Measurements from ENCODE around the gene CREBL2. TPM values are rescaled to one million over a fixed set of nuclear protein-coding genes. Genes with fewer than 3 reads are reported as not detected.
A peak's percentile ranks its signal among the peaks of the same experiment; 100 is the strongest.
"Not testable (repeated sequence)": the region's sequence is repeated elsewhere in the genome, so short reads cannot be mapped to it uniquely, and the experiment has no call there.

CREBL2 gene
- total RNA-seq, 1 donor from 2014 or later: 26.9 TPM

DNA sequence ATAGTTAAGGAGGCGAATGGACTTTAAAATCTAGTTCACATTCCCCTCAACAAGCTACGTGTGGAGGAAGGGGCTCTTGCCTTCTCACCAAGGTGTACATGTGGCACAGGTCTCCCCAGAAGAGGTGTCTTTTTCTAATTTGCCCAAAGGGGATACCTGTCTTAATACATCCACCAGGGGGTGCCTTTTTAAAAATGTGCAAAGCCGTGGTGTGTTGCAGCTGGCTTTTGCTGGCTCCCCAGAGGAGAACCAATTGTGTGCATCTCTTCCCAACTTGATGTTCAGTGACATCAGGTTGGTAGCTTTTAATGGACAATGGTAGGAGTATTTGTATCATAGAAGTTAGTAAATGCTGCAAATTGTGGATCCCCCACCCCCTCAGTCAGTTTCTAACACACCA, 33.8 kb downstream of the CREBL2 start:
- TF ChIP-seq, protein P1, sequence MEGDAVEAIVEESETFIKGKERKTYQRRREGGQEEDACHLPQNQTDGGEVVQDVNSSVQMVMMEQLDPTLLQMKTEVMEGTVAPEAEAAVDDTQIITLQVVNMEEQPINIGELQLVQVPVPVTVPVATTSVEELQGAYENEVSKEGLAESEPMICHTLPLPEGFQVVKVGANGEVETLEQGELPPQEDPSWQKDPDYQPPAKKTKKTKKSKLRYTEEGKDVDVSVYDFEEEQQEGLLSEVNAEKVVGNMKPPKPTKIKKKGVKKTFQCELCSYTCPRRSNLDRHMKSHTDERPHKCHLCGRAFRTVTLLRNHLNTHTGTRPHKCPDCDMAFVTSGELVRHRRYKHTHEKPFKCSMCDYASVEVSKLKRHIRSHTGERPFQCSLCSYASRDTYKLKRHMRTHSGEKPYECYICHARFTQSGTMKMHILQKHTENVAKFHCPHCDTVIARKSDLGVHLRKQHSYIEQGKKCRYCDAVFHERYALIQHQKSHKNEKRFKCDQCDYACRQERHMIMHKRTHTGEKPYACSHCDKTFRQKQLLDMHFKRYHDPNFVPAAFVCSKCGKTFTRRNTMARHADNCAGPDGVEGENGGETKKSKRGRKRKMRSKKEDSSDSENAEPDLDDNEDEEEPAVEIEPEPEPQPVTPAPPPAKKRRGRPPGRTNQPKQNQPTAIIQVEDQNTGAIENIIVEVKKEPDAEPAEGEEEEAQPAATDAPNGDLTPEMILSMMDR (IDR thresholded peaks at IDR 0.05; ENCODE audit: unreplicated experiment): peak; percentile 55
- Mint-ChIP-seq H3K27me3 (ENCODE audit: unreplicated experiment) (peaks cover 3% of the 10 kb centered on the region), H3K4me3 (ENCODE audit: unreplicated experiment) (no peak overlapping the region), H3K4me1 (ENCODE audit: unreplicated experiment) (no peaks in the 10 kb centered on the region), H3K36me3 (ENCODE audit: low read depth, unreplicated experiment) (peaks cover 32% of the 10 kb centered on the region), H3K27ac (ENCODE audit: unreplicated experiment) (no peak overlapping the region), H3K9me3 (ENCODE audit: unreplicated experiment) (peaks cover 8% of the 10 kb centered on the region)
- no peak for DNase-seq (ENCODE audit: low spot score)

DNA sequence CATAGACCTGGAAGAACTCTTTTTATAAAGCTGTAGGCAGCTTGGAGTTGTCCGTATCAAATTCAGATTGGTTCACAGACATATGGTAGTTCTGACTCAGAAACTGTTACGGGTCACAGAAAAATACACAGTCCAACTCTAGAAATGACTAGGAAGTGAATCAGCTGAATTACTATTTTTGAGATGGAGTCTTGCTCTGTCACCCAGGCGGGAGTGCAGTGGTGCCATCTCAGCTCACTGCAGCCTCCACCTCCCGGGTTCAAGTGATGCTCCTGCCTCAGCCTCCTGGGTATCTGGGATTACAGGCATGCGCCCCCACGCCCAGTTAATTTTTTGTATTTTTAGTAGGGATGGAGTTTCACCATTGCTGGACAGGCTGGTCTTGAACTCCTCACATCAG, 34.3 kb downstream of the CREBL2 start:
- peaks cover 27% of the 10 kb centered on the region for H3K36me3 Mint-ChIP-seq (ENCODE audit: low read depth, unreplicated experiment)
- H3K4me3 Mint-ChIP-seq (ENCODE audit: unreplicated experiment); H3K4me1 Mint-ChIP-seq (ENCODE audit: unreplicated experiment); DNase-seq (ENCODE audit: low spot score); H3K27ac Mint-ChIP-seq (ENCODE audit: unreplicated experiment); H3K9me3 Mint-ChIP-seq (ENCODE audit: unreplicated experiment); H3K27me3 Mint-ChIP-seq (ENCODE audit: unreplicated experiment): not testable (repeated sequence)

DNA sequence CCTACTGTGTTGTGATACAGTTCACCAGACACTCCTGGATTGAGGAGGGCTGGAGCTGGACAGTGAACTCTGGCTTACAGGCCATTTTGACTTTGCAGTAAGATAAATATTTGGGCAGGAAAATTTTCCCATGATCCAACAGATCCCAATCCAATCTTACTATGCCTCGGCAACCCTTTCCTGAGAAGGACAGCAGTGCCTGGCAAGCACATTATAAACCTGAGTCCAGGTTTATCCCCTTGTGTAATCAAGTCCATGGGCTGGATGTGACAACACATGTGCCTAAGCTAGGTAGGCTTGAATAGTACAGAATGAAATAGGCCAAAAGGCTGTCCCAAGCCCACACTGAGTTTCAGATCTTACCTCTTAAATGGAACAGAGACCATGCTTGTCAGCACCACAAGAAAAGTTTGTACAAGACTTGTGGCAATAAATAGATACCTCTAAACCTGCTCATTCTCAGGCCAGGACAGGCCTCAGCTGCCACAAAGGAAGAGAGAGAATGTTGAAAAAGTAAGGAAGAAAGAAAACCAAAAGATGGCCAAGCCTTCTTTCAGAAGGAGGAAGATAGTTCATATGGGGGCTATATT, 34.9 kb downstream of the CREBL2 start:
- no peak for DNase-seq (ENCODE audit: low spot score)
- Mint-ChIP-seq H3K36me3 (ENCODE audit: low read depth, unreplicated experiment) (peaks cover 27% of the 10 kb centered on the region), H3K9me3 (ENCODE audit: unreplicated experiment) (peaks cover 8% of the 10 kb centered on the region), H3K4me1 (ENCODE audit: unreplicated experiment) (no peaks in the 10 kb centered on the region), H3K4me3 (ENCODE audit: unreplicated experiment) (peak overlapping the region; percentile 70), H3K27me3 (ENCODE audit: unreplicated experiment) (peaks cover 3% of the 10 kb centered on the region), H3K27ac (ENCODE audit: unreplicated experiment) (no peak overlapping the region)
- TF ChIP-seq, protein P1 (IDR thresholded peaks at IDR 0.05; ENCODE audit: unreplicated experiment): no peak

DNA sequence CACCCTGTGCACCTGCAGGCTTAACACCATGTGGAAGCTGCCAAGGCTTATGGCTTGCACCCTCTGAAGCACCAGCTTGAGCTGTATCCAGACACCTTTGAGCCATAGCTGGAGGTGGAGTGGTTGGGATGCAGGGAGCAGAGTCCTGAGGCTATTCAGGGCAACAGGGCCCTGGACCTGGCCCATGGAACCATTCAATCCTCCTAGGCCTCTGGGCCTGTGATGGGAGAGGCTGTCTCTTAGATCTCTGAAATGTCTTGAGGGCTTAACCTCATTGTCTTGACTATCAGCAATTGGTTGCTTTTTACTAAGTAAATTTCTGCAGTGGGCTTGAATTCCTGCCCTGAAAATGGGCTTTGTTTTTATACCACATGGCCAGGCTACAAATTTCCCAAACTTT, 36.6 kb downstream of the CREBL2 start:
- H3K27me3 Mint-ChIP-seq (ENCODE audit: unreplicated experiment): peaks cover 3% of the 10 kb centered on the region
- TF ChIP-seq, protein P1 (IDR thresholded peaks at IDR 0.05; ENCODE audit: unreplicated experiment): no peak
- peak overlapping the region; percentile 56 for H3K4me3 Mint-ChIP-seq (ENCODE audit: unreplicated experiment)
- DNase-seq (ENCODE audit: low spot score): no peak
- H3K27ac Mint-ChIP-seq (ENCODE audit: unreplicated experiment): no peak overlapping the region
- no peaks in the 10 kb centered on the region for H3K4me1 Mint-ChIP-seq (ENCODE audit: unreplicated experiment)
- H3K36me3 Mint-ChIP-seq (ENCODE audit: low read depth, unreplicated experiment): peaks cover 23% of the 10 kb centered on the region
- peaks cover 8% of the 10 kb centered on the region for H3K9me3 Mint-ChIP-seq (ENCODE audit: unreplicated experiment)

DNA sequence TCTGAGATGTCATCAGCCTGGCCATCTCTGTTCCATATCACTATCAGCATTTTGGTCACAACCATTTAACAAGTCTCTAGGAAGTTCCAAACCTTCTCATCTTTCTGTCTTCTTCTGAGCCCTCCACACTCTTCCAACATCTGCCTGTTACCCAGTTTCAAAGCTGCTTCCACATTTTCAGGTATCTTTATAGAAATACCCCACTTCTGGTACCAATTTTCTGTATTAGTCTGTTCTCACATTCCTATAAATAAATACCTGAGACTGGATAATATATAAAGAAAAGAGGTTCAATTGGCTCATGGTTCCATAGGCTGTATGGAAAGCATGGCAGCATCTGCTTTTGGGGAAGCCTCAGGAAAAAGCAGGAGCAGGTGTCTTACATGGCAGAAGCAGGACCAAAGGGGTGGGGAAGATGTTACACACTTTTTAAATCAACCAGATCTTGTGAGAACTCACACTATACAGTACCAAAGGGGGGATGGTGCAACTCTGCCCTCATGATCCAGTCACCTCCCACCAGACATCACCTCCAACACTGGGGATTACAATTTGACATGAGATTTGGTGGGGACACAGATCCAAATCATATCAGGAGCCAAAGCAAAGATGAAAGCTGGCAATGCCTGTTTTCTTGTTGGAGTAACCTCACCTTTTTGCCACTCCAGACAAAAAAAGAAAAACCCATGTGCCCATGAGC, 37.4 kb downstream of the CREBL2 start:
- H3K9me3 Mint-ChIP-seq (ENCODE audit: unreplicated experiment): peaks cover 8% of the 10 kb centered on the region
- TF ChIP-seq, protein P1 (IDR thresholded peaks at IDR 0.05; ENCODE audit: unreplicated experiment): no peak
- peaks cover 22% of the 10 kb centered on the region for H3K36me3 Mint-ChIP-seq (ENCODE audit: low read depth, unreplicated experiment)
- peak overlapping the region; percentile 56 for H3K4me3 Mint-ChIP-seq (ENCODE audit: unreplicated experiment)
- no peaks in the 10 kb centered on the region for H3K4me1 Mint-ChIP-seq (ENCODE audit: unreplicated experiment)
- no peak overlapping the region for H3K27ac Mint-ChIP-seq (ENCODE audit: unreplicated experiment)
- H3K27me3 Mint-ChIP-seq (ENCODE audit: unreplicated experiment): peaks cover 3% of the 10 kb centered on the region
- DNase-seq (ENCODE audit: low spot score): no peak
